Subcutaneous abdominal adipose tissue (tissue), 5 donors: ENCODE data around the gene F2RL3.

Source experiments
- H3K27ac ChIP-seq: one replicate; pipeline ENCODE4 v1.7.0; 2013; ENCODE audit warnings: low read depth, mild to moderate bottlenecking, inconsistent platforms, low read length, moderate library complexity
- H3K27me3 ChIP-seq, 5 donors: one replicate each; pipeline ENCODE4 v1.7.0; 2013; ENCODE audit warnings: low read length in 5 of 5, inconsistent platforms in 1 of 5; ENCODE audit not compliant: control insufficient read depth in 5 of 5, insufficient read depth in 4 of 5
- H3K36me3 ChIP-seq, 5 donors: one replicate each; pipeline ENCODE4 v1.7.0; 2013; ENCODE audit warnings: low read length in 5 of 5; ENCODE audit not compliant: control insufficient read depth in 5 of 5, insufficient read depth in 5 of 5
- H3K4me1 ChIP-seq, 5 donors: one replicate each; pipeline ENCODE4 v1.7.0; 2013; ENCODE audit warnings: low read length in 5 of 5, mild to moderate bottlenecking in 3 of 5, moderate library complexity in 1 of 5; ENCODE audit not compliant: control insufficient read depth in 5 of 5, insufficient read depth in 5 of 5
- H3K4me3 ChIP-seq, 5 donors: one replicate each; pipeline ENCODE4 v1.7.0; 2013; ENCODE audit warnings: low read length in 5 of 5, low read depth in 1 of 5
- H3K9ac ChIP-seq, 5 donors: one replicate each; pipeline ENCODE4 v1.7.0; 2013; ENCODE audit warnings: low read length in 5 of 5, mild to moderate bottlenecking in 4 of 5, moderate library complexity in 3 of 5
- H3K9me3 ChIP-seq, 5 donors: one replicate each; pipeline ENCODE4 v1.7.0; 2013; ENCODE audit warnings: low read length in 5 of 5; ENCODE audit not compliant: control insufficient read depth in 5 of 5
- donor health status: healthy.
- donor health status: healthy.
- donor health status: healthy.
- donor health status: healthy.
- donor health status: healthy.

The F2RL3 gene

DNA sequence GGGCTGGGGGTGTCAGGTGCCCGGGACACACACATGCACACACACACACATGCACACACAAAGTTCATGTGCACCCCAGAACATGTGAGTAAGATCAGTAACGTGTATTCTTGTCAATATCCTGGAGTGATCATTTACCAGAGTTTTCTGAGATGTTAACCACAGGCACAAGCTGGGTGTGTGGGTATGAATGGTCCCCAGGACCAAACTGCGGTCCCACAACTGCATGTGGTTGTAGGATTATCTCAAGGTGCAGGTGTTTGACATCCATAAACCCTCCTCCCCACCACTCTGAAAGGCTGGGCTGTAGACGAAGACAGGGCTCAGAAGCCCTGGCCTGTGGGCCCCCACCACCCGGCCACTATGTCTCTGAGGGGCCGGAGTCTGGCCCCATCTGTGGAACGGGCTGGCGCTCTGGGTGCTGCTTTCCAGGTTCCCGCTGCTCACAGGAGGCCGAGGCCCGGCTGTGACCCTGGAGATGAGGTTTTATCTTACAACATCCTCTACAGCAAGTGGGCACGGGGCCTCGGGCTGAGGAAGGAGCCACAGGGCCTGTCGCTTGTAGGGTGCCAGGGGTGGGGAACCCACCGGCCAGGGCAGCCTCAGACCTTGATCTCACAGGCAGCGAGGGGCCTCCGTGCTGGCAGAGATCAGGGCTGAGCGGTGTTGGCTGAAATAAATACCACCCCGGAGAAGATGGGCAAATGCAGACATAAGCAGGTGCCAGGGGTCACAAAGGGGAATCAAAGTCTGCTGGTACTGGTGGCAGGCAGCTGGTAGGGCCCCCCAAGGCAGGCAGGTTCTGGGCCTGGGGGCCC, 4.3 kb downstream of the F2RL3 start:
- peaks cover 0 to 1% (median 0%) of the 10 kb centered on the region in 5 donors for H3K27me3 ChIP-seq
- no peak overlapping the region for H3K27ac ChIP-seq
- H3K9ac ChIP-seq, result no peak overlapping the region
- no peak overlapping the region for H3K4me3 ChIP-seq
- peaks cover 0 to 70% (median 46%) of the 10 kb centered on the region in 5 donors for H3K4me1 ChIP-seq
- H3K9me3 ChIP-seq, result no peaks in the 10 kb centered on the region
- no peaks in the 10 kb centered on the region for H3K36me3 ChIP-seq

GRCh38 chr19:16893686-16893989, 4.8 kb downstream of the F2RL3 start:
- Histone ChIP-seq H3K27ac (no peak overlapping the region), H3K36me3 (no peaks in the 10 kb centered on the region), H3K9ac (no peak overlapping the region), H3K9me3 (no peaks in the 10 kb centered on the region), H3K4me1 (peaks cover 0 to 65% (median 40%) of the 10 kb centered on the region in 5 donors), H3K4me3 (no peak overlapping the region), H3K27me3 (no peaks in the 10 kb centered on the region)

DNA sequence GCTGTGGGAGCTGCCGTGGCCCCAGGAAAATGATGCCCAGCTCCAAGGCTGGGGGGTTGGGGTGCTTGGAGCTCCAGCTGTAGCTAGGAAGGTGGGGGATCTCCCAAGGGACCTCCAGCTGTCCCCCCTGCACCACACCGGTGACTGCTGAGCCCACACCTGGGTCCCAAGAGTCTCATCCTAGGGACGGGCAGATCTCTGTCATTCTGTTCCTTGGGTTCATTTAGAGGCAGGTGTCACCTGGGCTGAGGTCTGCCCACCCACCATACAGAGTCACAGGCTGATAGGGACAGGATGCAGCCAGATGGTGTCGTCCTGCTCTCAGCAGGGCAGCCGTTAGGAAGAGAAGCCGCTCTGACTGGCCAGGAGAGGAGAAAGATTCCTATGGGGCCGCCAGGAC, 5.3 kb downstream of the F2RL3 start:
- no peak overlapping the region for H3K4me3 ChIP-seq
- no peaks in the 10 kb centered on the region for H3K9me3 ChIP-seq
- no peak overlapping the region for H3K27ac ChIP-seq
- H3K9ac ChIP-seq, result peak overlapping the region in 1 of 5 donors; percentile 12
- no peaks in the 10 kb centered on the region for H3K36me3 ChIP-seq
- H3K27me3 ChIP-seq, result no peaks in the 10 kb centered on the region
- peaks cover 0 to 60% (median 36%) of the 10 kb centered on the region in 5 donors for H3K4me1 ChIP-seq

GRCh38 chr19:16895467-16896145, 6.8 kb downstream of the F2RL3 start:
- Histone ChIP-seq H3K4me1 (peaks cover 0 to 54% (median 29%) of the 10 kb centered on the region in 5 donors), H3K4me3 (peak overlapping the region in 4 of 5 donors; percentile 63 to 71 (median 68)), H3K9ac (peak overlapping the region in 1 of 5 donors; percentile 61), H3K36me3 (no peaks in the 10 kb centered on the region), H3K27ac (no peak overlapping the region), H3K9me3 (no peaks in the 10 kb centered on the region), H3K27me3 (no peaks in the 10 kb centered on the region)

- Histone ChIP-seq H3K27me3 (no peaks in the 10 kb centered on the region), H3K9me3 (no peaks in the 10 kb centered on the region), H3K27ac (no peak overlapping the region), H3K36me3 (no peaks in the 10 kb centered on the region), H3K4me1 (peaks cover 0 to 54% (median 29%) of the 10 kb centered on the region in 5 donors), H3K9ac (peak overlapping the region in 4 of 5 donors; percentile 13 to 73 (median 60)), H3K4me3 (peak overlapping the region; percentile 53 to 71 (median 64))
These were observed 7.6 kb downstream of the F2RL3 start for GRCh38 chr19:16896146-16897028.

DNA sequence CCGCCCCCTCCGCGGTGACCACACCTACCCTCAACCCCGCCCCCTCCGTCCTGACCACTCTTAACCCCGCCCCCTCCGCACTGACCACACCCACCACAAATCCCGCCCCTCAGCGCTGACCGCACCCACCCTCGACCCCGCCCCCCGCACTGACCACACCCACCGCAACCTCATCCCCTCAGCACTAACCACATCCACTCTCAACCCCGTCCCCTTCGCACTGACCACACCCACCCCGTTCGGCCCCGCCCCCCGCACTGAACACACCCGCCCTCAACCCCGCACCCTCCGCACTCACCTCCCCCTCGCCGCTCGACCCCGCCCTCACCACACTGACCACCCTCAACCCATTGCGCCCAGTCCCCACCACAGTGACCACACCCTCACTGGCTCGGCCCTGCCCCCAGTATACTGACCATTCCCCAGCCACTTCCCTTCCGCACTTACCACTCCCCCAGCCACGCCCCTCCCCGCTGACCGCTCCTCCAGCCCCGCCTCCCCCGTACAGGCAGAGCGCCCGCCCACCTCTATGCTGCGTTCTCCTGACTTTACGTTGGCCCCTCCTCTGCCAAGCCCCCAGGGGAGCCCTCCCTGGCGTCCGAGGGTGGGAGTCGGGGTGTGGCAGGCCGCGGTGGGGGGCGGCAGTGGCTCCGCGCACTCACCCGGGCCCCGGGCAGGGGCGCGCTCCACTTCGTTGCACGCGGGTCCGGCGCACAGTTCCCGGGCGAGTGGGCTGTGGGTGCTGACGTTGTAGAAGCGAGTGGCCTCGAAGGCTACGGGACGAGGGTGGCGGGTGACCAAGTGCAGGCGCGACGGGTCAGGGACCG, 8.4 kb downstream of the F2RL3 start:
- H3K9me3 ChIP-seq, result no peaks in the 10 kb centered on the region
- peaks cover 0 to 54% (median 29%) of the 10 kb centered on the region in 5 donors for H3K4me1 ChIP-seq
- peak overlapping the region in 2 of 5 donors; percentile 30 to 40 for H3K9ac ChIP-seq
- H3K27ac ChIP-seq, result no peak overlapping the region
- H3K4me3 ChIP-seq, result peak overlapping the region in 4 of 5 donors; percentile 56 to 69 (median 62)
- H3K27me3 ChIP-seq, result no peaks in the 10 kb centered on the region
- H3K36me3 ChIP-seq, result no peaks in the 10 kb centered on the region

DNA sequence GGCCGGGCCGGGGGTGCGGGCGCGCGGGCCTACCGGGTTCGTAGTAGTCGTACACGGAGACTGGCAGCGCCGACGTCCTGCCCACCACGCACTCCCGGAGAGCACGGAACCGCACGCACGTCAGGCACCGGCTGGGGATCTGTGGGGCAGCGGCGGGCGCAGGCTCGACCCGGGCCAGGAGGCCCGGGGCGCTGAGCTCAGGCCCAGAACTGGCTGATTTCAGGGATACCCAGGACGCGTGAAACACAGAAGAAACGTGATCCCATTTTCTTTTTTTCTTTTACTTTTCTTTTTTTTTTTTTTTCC, 9.0 kb downstream of the F2RL3 start:
- Histone ChIP-seq H3K4me1 (peaks cover 0 to 51% (median 29%) of the 10 kb centered on the region in 5 donors), H3K4me3 (peak overlapping the region in 4 of 5 donors; percentile 56 to 69 (median 62)), H3K27me3 (no peaks in the 10 kb centered on the region), H3K27ac (no peak overlapping the region), H3K9me3 (no peaks in the 10 kb centered on the region), H3K9ac (peak overlapping the region in 2 of 5 donors; percentile 30 to 40), H3K36me3 (no peaks in the 10 kb centered on the region)

DNA sequence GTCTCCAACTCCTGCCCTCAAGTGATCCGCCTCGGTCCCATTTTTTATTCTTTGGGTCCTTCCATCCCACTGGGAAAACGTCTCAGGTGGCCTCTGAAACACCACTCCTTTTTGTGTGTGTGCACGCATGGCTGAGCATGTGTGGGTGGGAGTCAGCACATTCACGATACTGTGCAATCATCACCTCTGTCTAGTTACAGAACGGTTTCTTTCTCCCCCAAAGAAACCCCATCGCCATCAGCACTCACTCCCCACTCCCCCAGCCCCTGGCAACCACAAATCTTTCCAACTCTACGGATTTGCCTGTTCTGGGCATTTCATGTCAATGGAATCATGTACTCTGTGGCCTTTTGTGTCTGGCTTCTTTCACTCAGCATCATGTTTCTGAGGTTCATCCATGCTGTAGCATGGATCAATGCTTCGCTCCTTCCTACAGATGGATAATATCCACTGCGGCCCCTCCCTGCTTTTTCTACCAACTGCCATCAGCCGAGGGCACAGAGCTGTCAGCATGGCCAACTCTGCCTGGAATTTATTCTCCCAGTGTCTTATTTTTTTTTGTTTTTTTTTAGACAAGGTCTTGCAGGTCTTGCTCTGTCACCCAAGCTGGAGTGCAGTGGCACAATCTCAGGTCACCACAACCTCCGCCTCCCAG, 9.7 kb downstream of the F2RL3 start:
- peaks cover 0 to 44% (median 25%) of the 10 kb centered on the region in 5 donors for H3K4me1 ChIP-seq
- H3K9me3 ChIP-seq, result no peaks in the 10 kb centered on the region
- no peak overlapping the region for H3K4me3 ChIP-seq
- H3K27me3 ChIP-seq, result peaks cover 0 to 4% (median 0%) of the 10 kb centered on the region in 5 donors
- H3K27ac ChIP-seq, result no peak overlapping the region
- H3K9ac ChIP-seq, result no peak overlapping the region
- H3K36me3 ChIP-seq, result no peaks in the 10 kb centered on the region

DNA sequence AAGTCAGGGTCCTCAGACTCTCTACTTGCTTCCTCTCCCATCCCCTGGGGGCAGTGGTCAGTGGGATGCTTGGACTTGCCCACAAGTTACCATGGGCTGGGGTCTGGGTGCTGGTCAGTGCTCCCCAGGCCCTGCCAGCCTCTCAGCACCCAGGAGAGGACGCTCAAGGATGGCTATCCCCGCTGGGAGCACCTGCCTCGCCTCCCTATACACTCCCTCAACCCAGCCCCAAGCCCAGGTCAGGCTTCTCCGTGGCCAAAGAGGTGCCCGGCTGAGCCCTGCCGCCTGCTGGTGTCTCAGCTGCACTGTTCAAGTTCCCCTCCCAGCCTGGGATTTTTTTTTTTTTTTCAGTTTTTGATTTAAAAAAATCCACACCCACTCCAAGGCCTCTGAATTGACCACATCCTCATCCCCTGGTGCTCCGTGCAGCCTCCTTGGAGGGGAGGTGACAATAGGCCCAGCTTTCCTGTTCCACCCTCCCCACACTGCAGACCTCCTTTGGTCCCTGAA, 10.8 kb downstream of the F2RL3 start:
- H3K9me3 ChIP-seq, result no peaks in the 10 kb centered on the region
- H3K4me1 ChIP-seq, result peaks cover 0 to 33% (median 14%) of the 10 kb centered on the region in 5 donors
- H3K36me3 ChIP-seq, result no peaks in the 10 kb centered on the region
- no peak overlapping the region for H3K27ac ChIP-seq
- no peak overlapping the region for H3K4me3 ChIP-seq
- H3K27me3 ChIP-seq, result peaks cover 0 to 5% (median 0%) of the 10 kb centered on the region in 5 donors
- no peak overlapping the region for H3K9ac ChIP-seq
